ENCODE measurements around the gene SMC1B. TPM values are rescaled to one million over a fixed set of nuclear protein-coding genes. Genes with fewer than 3 reads are reported as not detected.

SMC1B gene, protein sequence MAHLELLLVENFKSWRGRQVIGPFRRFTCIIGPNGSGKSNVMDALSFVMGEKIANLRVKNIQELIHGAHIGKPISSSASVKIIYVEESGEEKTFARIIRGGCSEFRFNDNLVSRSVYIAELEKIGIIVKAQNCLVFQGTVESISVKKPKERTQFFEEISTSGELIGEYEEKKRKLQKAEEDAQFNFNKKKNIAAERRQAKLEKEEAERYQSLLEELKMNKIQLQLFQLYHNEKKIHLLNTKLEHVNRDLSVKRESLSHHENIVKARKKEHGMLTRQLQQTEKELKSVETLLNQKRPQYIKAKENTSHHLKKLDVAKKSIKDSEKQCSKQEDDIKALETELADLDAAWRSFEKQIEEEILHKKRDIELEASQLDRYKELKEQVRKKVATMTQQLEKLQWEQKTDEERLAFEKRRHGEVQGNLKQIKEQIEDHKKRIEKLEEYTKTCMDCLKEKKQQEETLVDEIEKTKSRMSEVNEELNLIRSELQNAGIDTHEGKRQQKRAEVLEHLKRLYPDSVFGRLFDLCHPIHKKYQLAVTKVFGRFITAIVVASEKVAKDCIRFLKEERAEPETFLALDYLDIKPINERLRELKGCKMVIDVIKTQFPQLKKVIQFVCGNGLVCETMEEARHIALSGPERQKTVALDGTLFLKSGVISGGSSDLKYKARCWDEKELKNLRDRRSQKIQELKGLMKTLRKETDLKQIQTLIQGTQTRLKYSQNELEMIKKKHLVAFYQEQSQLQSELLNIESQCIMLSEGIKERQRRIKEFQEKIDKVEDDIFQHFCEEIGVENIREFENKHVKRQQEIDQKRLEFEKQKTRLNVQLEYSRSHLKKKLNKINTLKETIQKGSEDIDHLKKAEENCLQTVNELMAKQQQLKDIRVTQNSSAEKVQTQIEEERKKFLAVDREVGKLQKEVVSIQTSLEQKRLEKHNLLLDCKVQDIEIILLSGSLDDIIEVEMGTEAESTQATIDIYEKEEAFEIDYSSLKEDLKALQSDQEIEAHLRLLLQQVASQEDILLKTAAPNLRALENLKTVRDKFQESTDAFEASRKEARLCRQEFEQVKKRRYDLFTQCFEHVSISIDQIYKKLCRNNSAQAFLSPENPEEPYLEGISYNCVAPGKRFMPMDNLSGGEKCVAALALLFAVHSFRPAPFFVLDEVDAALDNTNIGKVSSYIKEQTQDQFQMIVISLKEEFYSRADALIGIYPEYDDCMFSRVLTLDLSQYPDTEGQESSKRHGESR
- total RNA-seq (2021; fragmentation: NEBNext Ultra II Directional; extraction: Animal tissue kit (Norgen Biotek cat#: 25700)), result not detected in 2 replicates
- 0.02 TPM in 2 replicates for polyA plus RNA-seq (2011; rRNA removed)
- polyA plus RNA-seq (2011; cell fraction: cytosol; rRNA removed), result 0.03 TPM
- not detected for polyA plus RNA-seq (2011; cell fraction: nucleus; rRNA removed)
- polyA plus RNA-seq (2012, experiment 1 of 2), result 0.05 to 0.08 TPM (median 0.07 TPM) in 3 of 4 replicates, not detected in the other
- polyA plus RNA-seq (2012, experiment 2 of 2), result not detected
- 0.04 TPM for polyA plus RNA-seq (2013, experiment 1 of 2)
- 0.09 TPM for polyA plus RNA-seq (2013, experiment 2 of 2)
- not detected in 2 replicates for polyA minus RNA-seq (2011; rRNA and poly(A)+ RNA removed)
- polyA minus RNA-seq (2011; cell fraction: cytosol; rRNA and poly(A)+ RNA removed), result not detected
- polyA minus RNA-seq (2011; cell fraction: nucleus; rRNA and poly(A)+ RNA removed), result not detected
- long read RNA-seq, experiment 1, result 0 reads
- long read RNA-seq, experiment 2, result 0 reads

DNA sequence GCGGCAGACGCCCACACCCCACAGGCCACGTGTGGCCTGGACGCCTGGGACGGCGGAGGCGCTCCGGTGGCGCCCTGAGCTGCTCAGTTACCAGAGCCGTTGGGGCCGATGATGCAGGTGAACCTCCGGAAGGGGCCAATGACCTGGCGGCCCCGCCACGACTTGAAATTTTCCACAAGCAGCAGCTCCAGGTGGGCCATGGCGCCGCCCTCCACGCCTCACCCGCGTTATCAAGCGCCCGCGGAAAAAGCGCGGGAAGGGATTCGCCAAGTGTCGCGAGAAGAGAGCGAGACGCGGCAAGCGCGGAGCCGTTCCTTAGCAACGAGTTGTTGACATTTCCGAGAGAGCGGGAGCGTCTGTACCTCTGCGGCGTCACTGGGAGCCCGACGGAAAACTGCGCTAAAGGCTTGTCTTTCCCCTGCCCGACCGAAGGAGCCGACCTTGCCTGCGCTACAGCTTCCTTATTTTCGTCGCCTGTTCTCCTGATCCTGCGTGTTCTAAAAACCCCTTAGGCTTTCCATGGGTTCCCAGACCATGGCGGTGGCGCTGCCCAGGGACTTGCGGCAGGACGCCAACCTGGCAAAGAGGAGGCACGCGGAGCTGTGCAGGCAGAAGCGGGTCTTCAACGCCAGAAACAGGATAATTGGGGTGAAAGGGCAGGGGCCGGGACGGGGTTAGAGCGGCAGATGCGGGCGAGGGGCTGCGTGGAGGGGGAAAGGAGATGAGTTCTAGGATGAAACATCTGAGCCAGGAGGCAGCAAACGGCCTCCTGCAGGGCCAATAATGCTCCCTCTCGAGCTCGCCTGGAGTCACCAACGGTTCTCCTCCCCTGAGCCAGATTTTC lies at the start of gene SMC1B, which contains the start of gene RIBC2:
Gene SMC1B, minus strand, starts transcription at position 232 of the 844 bp plus-strand sequence. Its CDS starts 32 bp downstream, at position 200.
Gene RIBC2, plus strand, starts transcription at position 326 of the 844 bp plus-strand sequence. Its CDS starts 194 bp downstream, at position 520.
- Histone ChIP-seq H2AFZ (ENCODE audit: low read length) (peak within 1 kb of the TSS; percentile 71; the same call in 1 of the 2 replicates), H2BK120ac (replicated peaks; ENCODE audit: low read depth, low read length) (no peak within 1 kb of the TSS), H2BK5ac (ENCODE audit: low read depth, low read length) (no peak within 1 kb of the TSS; the same call in 1 of the 2 replicates), H3K36me3 (ENCODE audit: control insufficient read depth in 2 of 4, insufficient read depth in 4 of 4, low read length in 3 of 4) (peaks cover 0 to 5% (median 0%) of the 10 kb centered on the region in 4 experiments; a peak in 1 of 8 replicates), H3K79me1 (ENCODE audit: low read depth, low read length) (no peaks in the 10 kb centered on the region), H3K18ac (ENCODE audit: extremely low read depth, low read length) (peak within 1 kb of the TSS; percentile 92), H3K9me3 (ENCODE audit: insufficient read depth in 2 of 2, low read depth in 1 of 2, low read length in 1 of 2) (peaks cover 8 to 11% of the 10 kb centered on the region in 2 experiments; a peak in 3 of 4 replicates), H4K91ac (replicated peaks; ENCODE audit: insufficient read length, low read length) (no peak within 1 kb of the TSS), H3K27me3 (replicated peaks in 1 of 4; ENCODE audit: control insufficient read depth in 3 of 4, extremely low read depth in 1 of 4, insufficient read depth in 3 of 4, low read length in 3 of 4) (peaks cover 6 to 26% (median 19%) of the 10 kb centered on the region in 4 experiments), H3K23ac (ENCODE audit: insufficient read length) (no peak within 1 kb of the TSS), H3K9ac (replicated peaks in 1 of 4; ENCODE audit: extremely low read depth in 1 of 4, low read depth in 3 of 4, low read length in 3 of 4) (peak within 1 kb of the TSS; percentile 40 to 76 (median 58); a peak in 6 of 7 replicates), H3K4me1 (replicated peaks in 1 of 4; ENCODE audit: control insufficient read depth in 3 of 4, insufficient read depth in 4 of 4, low read length in 3 of 4) (peaks cover 0 to 6% (median 4%) of the 10 kb centered on the region in 4 experiments; a peak in 2 of 7 replicates), H4K20me1 (replicated peaks in 1 of 2; ENCODE audit: control insufficient read depth in 1 of 2, insufficient read depth in 2 of 2, low read length in 2 of 2) (no peaks in the 10 kb centered on the region), H3K79me2 (ENCODE audit: control insufficient read depth in 1 of 2, insufficient read depth in 2 of 2, low read length in 2 of 2) (no peaks in the 10 kb centered on the region), H3K4ac (replicated peaks; ENCODE audit: insufficient read length, low read depth, low read length) (peak within 1 kb of the TSS; percentile 27), H3K14ac (ENCODE audit: insufficient read length) (no peak within 1 kb of the TSS), H2BK20ac (ENCODE audit: low read length) (0 out of 2 replicates have a peak within 1 kb of the TSS, but pooled peaks have one; percentile 43), H3K4me2 (ENCODE audit: insufficient read depth in 1 of 2, low read depth in 2 of 2, low read length in 2 of 2) (peak within 1 kb of the TSS; percentile 78 to 82), H3K4me3 (ENCODE audit: extremely low read depth in 1 of 4, insufficient read depth in 2 of 4, low read depth in 3 of 4, low read length in 4 of 4) (peak within 1 kb of the TSS; percentile 16 to 60 (median 40)), H2BK15ac (ENCODE audit: low read length) (no peak within 1 kb of the TSS), H4K5ac (ENCODE audit: insufficient read length, low read depth, low read length) (peak within 1 kb of the TSS; percentile 13), H3K56ac (replicated peaks; ENCODE audit: insufficient read length, low read depth, low read length) (no peak within 1 kb of the TSS), H2AK5ac (ENCODE audit: low read depth, low read length) (no peak within 1 kb of the TSS), H4K8ac (ENCODE audit: extremely low read depth, insufficient read depth, low read length) (peak within 1 kb of the TSS; percentile 94; the same call in 1 of the 2 replicates), H3K27ac (ENCODE audit: low read depth, low read length) (no peak within 1 kb of the TSS), H2BK12ac (ENCODE audit: low read depth, low read length) (no peak within 1 kb of the TSS; the same call in 1 of the 2 replicates), H3K23me2 (ENCODE audit: low read depth, low read length) (peaks cover 4% of the 10 kb centered on the region; the same call in 1 of the 2 replicates)
- DNase-seq (ENCODE audit: low read depth in 1 of 2, low spot score in 2 of 2) (peak; percentile 70 to 92), FAIRE-seq (peak; percentile 73)
- 18% methylated on average over 65 of the region's 68 CpGs; no CpG with 5 or more reads in 1 of the 2 experiments for WGBS, 2 experiments (ENCODE audit: extremely low coverage in 1 of 2, insufficient coverage in 1 of 2, insufficient read length in 1 of 2, insufficient replicate concordance in 2 of 2, low coverage in 1 of 2, low lambda C conversion rate in 2 of 2, missing lambda C conversion rate in 1 of 2)
- ChIA-PET POLR2A (ENCODE audit: partially characterized antibody) (interaction anchor here (0.8 to 2.2 kb wide), 6 partner anchors 9 to 314 kb away, joined by 3 to 6 read pairs (median 4); no protein-coding TSS in a partner anchor), CTCF (ENCODE audit: partially characterized antibody) (interaction anchor here (0.6 to 1.6 kb wide), 7 partner anchors 10 to 85 kb away, joined by 3 to 4 read pairs (median 3); no protein-coding TSS in a partner anchor)
- no peak for TF ChIP-seq JUN (IDR thresholded peaks at IDR 0.05; ENCODE audit: low read depth, low read length)
- peak; percentile 81 for TF ChIP-seq RNF2 (IDR thresholded peaks at IDR 0.05; ENCODE audit: borderline replicate concordance, low read depth, low read length, missing control alignments, poor library complexity, severe bottlenecking)
